Neural cell (in vitro differentiated cells): ENCODE measurements around the gene NAALADL1.
"Not testable (repeated sequence)": the region's sequence is repeated elsewhere in the genome, so short reads cannot be mapped to it uniquely, and the experiment has no call there.

Experiments used
- EP300 ChIP-seq: fragments of 450-650 bp; conservative IDR thresholded peaks from 2 replicates; pipeline ENCODE4 v1.6.1; 2014; ENCODE audit warnings: antibody characterized with exemption, mild to moderate bottlenecking, moderate library complexity; ENCODE audit not compliant: poor library complexity, severe bottlenecking
- EZH2 ChIP-seq: fragments of 200-600, 300-800 bp; shearing (Covaris generic), sonication (generic); IDR thresholded peaks from 2 replicates; pipeline ENCODE4 v1.6.1; 2014; ENCODE audit warnings: antibody characterized with exemption, low read length, borderline replicate concordance, mild to moderate bottlenecking; ENCODE audit not compliant: insufficient read depth, poor library complexity, severe bottlenecking
- MXI1 ChIP-seq: fragments of 450-650 bp; conservative IDR thresholded peaks from 2 replicates; pipeline ENCODE4 v1.6.1; 2014; ENCODE audit warnings: antibody characterized with exemption, mild to moderate bottlenecking; ENCODE audit not compliant: poor library complexity, severe bottlenecking
- POLR2AphosphoS5 ChIP-seq: IDR thresholded peaks from 2 replicates; pipeline ENCODE4 v1.6.1; 2012
- RAD21 ChIP-seq: fragments of 450-650 bp; conservative IDR thresholded peaks from 2 replicates; pipeline ENCODE4 v1.6.1; 2014; ENCODE audit warnings: antibody characterized with exemption, mild to moderate bottlenecking, moderate library complexity
- REST ChIP-seq: IDR thresholded peaks from 2 replicates; pipeline ENCODE4 v1.6.1; 2012; ENCODE audit warnings: borderline replicate concordance
- SMC3 ChIP-seq: fragments of 450-650 bp; conservative IDR thresholded peaks from 2 replicates; pipeline ENCODE4 v1.6.1; 2014; ENCODE audit warnings: antibody characterized with exemption, mild to moderate bottlenecking, moderate library complexity; ENCODE audit not compliant: poor library complexity
- TAF1 ChIP-seq: IDR thresholded peaks from 2 replicates; pipeline ENCODE4 v1.6.1; 2012; ENCODE audit warnings: low read depth
- TF ChIP-seq, protein P1 (sequence below): fragments of 450-650 bp; IDR thresholded peaks from 2 replicates; pipeline ENCODE4 v1.5.1; 2014; ENCODE audit warnings: antibody characterized with exemption, mild to moderate bottlenecking, moderate library complexity; ENCODE audit not compliant: poor library complexity, severe bottlenecking

DNA sequence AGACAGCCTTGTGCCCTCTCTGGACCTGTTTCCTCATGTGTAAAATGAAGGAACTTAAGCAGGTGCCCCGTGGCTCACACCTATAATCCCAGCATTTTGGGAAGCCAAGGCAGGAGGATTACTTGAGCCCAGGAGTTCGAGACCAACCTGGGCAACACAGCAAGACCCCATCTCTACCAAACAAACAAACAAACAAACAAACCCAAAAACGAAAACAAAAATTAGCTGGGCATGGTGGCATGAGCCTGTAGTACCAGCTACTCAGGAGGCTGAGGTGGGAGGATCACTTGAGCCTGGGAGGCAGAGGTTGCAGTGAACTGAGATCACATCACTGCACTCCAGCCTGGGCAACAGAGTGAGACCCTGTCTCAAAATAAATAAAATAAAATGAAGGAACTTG lies 54.4 kb downstream of the NAALADL1 start:
- not testable (repeated sequence) for TF ChIP-seq TAF1, RAD21, SMC3, EP300, EZH2, MXI1, POLR2AphosphoS5, REST
- TF ChIP-seq, protein P1, sequence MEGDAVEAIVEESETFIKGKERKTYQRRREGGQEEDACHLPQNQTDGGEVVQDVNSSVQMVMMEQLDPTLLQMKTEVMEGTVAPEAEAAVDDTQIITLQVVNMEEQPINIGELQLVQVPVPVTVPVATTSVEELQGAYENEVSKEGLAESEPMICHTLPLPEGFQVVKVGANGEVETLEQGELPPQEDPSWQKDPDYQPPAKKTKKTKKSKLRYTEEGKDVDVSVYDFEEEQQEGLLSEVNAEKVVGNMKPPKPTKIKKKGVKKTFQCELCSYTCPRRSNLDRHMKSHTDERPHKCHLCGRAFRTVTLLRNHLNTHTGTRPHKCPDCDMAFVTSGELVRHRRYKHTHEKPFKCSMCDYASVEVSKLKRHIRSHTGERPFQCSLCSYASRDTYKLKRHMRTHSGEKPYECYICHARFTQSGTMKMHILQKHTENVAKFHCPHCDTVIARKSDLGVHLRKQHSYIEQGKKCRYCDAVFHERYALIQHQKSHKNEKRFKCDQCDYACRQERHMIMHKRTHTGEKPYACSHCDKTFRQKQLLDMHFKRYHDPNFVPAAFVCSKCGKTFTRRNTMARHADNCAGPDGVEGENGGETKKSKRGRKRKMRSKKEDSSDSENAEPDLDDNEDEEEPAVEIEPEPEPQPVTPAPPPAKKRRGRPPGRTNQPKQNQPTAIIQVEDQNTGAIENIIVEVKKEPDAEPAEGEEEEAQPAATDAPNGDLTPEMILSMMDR, result not testable (repeated sequence)
